ENCODE results near the gene SOCS1.

- TF ChIP-seq, protein P1, sequence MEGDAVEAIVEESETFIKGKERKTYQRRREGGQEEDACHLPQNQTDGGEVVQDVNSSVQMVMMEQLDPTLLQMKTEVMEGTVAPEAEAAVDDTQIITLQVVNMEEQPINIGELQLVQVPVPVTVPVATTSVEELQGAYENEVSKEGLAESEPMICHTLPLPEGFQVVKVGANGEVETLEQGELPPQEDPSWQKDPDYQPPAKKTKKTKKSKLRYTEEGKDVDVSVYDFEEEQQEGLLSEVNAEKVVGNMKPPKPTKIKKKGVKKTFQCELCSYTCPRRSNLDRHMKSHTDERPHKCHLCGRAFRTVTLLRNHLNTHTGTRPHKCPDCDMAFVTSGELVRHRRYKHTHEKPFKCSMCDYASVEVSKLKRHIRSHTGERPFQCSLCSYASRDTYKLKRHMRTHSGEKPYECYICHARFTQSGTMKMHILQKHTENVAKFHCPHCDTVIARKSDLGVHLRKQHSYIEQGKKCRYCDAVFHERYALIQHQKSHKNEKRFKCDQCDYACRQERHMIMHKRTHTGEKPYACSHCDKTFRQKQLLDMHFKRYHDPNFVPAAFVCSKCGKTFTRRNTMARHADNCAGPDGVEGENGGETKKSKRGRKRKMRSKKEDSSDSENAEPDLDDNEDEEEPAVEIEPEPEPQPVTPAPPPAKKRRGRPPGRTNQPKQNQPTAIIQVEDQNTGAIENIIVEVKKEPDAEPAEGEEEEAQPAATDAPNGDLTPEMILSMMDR (IDR thresholded peaks at IDR 0.05) = no peak
- TF ChIP-seq EZH2 (IDR thresholded peaks at IDR 0.05; ENCODE audit: borderline replicate concordance, insufficient read depth, low read depth, low read length, poor library complexity, severe bottlenecking) = no peak
Measured at GRCh38 chr16:11215935-11216556, 40.0 kb downstream of the SOCS1 start.

Measured in B cell (primary cell).